Adrenal gland (tissue), 12 donors: ENCODE results near the gene DGCR8. TPM values are rescaled to one million over a fixed set of nuclear protein-coding genes. Genes with fewer than 3 reads are reported as not detected.

Experiments used
- DNase-seq, 7 donors: peaks; one replicate each; pipeline ENCODE4 v3.0.0-alpha.2; 2019 to 2020
- H3K27ac ChIP-seq, 5 donors: fragments of 200-600 bp; sonication (generic) in 4 of 5; 1 replicate in 3 of 5; 2 replicates in 2 of 5; pipeline versions ENCODE4 v1.5.1 to v1.8.0; 2016 to 2020; ENCODE audit warnings: mild to moderate bottlenecking in 1 of 5
- H3K27me3 ChIP-seq: fragments of 200-600 bp; 2 replicates; pipeline ENCODE4 v1.8.0; 2021
- H3K36me3 ChIP-seq, 2 donors: fragments of 200-600 bp; replicated peaks in 1 of 2; 1 replicate in 1 of 2; 2 replicates in 1 of 2; pipeline versions ENCODE4 v1.5.1 to v1.8.0; 2018 to 2022
- H3K4me1 ChIP-seq, 2 donors: fragments of 200-600 bp; replicated peaks in 1 of 2; 1 replicate in 1 of 2; 2 replicates in 1 of 2; pipeline versions ENCODE4 v1.5.1 to v1.8.0; 2018 to 2021
- H3K4me3 ChIP-seq, 4 donors: fragments of 200-600 bp; sonication (generic) in 3 of 4; one replicate each; pipeline ENCODE4 v1.5.1; 2016 to 2018
- H3K9me3 ChIP-seq, 3 donors: fragments of 200-600 bp; sonication (generic) in 1 of 3; replicated peaks in 1 of 3; 1 replicate in 2 of 3; 2 replicates in 1 of 3; pipeline versions ENCODE4 v1.5.1 to v1.8.0; 2016 to 2021
- POLR2A ChIP-seq, 2 donors: fragments of 450-650 bp; IDR thresholded peaks; one replicate each; pipeline ENCODE4 v1.6.1; 2017; ENCODE audit warnings: antibody characterized with exemption in 2 of 2, mild to moderate bottlenecking in 2 of 2, moderate library complexity in 1 of 2
- WGBS, 4 donors: extraction: QIAGEN DNeasy Blood & Tissue Kit in 2 of 4; methylation state at CpG; one replicate each; pipeline versions ENCODE4 v1.1.5 to v1.1.7; 2013 to 2017; 5-methylcytosine and 5-hydroxymethylcytosine counted together
- intact Hi-C, 2 donors: fragments of 100-400 bp; cut with DNase I; formaldehyde crosslinking; loops; one replicate each; pipeline versions ENCODE4 v1.14.1 to v1.15.0; 2022 to 2023
- polyA plus RNA-seq, 3 donors: library from polyadenylated mRNA; stranded (reverse); fragments of 200-250 nt in 2 of 3; fragments of 350-450 nt in 1 of 3; fragmentation: Illumina TruSeq in 1 of 3; extraction: RNeasy Lipid Tissue Mini Kit (QIAGEN cat#74804) in 1 of 3; gene quantifications; one replicate each; pipeline ENCODE4 v1.2.3, GENCODE V29; 2013 to 2014
- total RNA-seq, 9 donors: library from RNA; depleted of rRNA in 4 of 9; stranded (reverse); fragments of >200 nt in 4 of 9; fragments of 120-200 nt in 1 of 9; fragmentation: NEBNext Ultra II Directional in 1 of 9; extraction: Animal tissue kit (Norgen Biotek cat#: 25700) in 1 of 9; gene quantifications; one replicate each; pipeline versions ENCODE4 v1.1.0 to v1.2.4, GENCODE V29; 2013 to 2023
- TF ChIP-seq, protein P1 (sequence below), 6 experiments: fragments of 450-650 bp in 4 of 6; fragments of 200-600 bp in 2 of 6; sonication (generic) in 1 of 6; IDR thresholded peaks; 1 replicate in 5 of 6; 2 replicates in 1 of 6; pipeline versions ENCODE4 v1.5.1 to v1.8.0; 2016 to 2021; ENCODE audit warnings: antibody characterized with exemption in 6 of 6, mild to moderate bottlenecking in 2 of 6, moderate library complexity in 1 of 6
- donor health status: healthy with polysubstance abuse.
- donor health status: Bipolar disorder and iron deficiency.
- donor health status: DM: yes; HTN: yes; CAD: no.
- donor health status: DM: no; HTN: no; CAD: no.
- donor health status: DM: no; HTN: no; CAD: no.
- donor health status: DM: yes; HTN: yes; CAD: no.

The DGCR8 gene
- total and polyA plus RNA-seq, 12 donors = 7.2 to 32.2 (median 22.4) TPM

DNA sequence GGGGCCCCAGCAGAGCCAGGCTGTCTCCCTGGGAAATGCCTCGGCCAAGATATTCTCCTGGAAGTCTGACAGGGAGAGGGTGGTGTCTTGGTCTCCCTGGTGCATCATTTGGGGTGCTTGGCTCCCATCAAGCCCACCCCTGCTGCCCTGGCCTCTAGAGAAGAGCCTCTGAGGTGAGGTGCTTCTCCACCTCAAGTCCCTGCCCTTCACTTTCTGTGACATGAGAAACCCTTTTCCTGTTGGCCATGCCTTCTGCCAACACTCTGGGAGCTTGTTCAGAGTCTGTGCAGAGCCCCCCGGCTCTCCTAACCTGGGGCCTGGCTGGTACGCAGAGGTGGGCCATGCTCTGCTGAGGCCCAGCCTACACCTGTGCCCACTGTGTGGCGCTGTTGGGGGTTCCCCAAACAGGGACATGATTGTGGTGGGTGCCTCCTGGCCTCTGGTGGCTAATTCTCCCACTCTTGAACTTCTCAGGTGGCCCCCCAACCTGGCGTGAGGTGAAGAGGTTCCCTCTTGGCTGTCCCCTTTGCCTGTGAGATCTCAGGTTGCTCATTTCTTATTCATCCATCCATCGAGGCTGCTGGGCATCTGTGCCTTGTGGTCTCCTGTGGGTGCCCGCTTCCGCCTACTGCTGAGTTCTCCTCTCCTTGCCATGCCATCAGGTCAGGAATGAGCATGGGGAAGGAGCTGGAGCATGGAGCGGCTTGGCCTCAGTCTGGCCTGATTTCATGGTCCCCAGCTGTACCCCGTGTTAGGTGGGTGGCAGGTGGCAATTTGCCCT is 19.2 kb upstream of the DGCR8 start:
- H3K36me3 ChIP-seq = peaks cover 0 to 60% of the 10 kb centered on the region in 2 donors
- 91 to 93% (median 93%) methylated on average over 8 to 10 of the region's 10 CpGs for WGBS, 4 donors
- H3K27me3 ChIP-seq = no peaks in the 10 kb centered on the region
- H3K9me3 ChIP-seq = no peaks in the 10 kb centered on the region
- no peak overlapping the region for H3K27ac ChIP-seq
- H3K4me1 ChIP-seq = peaks cover 0 to 8% of the 10 kb centered on the region in 2 donors
- TF ChIP-seq POLR2A (IDR thresholded peaks at IDR 0.05) = no peak
- TF ChIP-seq, protein P1, sequence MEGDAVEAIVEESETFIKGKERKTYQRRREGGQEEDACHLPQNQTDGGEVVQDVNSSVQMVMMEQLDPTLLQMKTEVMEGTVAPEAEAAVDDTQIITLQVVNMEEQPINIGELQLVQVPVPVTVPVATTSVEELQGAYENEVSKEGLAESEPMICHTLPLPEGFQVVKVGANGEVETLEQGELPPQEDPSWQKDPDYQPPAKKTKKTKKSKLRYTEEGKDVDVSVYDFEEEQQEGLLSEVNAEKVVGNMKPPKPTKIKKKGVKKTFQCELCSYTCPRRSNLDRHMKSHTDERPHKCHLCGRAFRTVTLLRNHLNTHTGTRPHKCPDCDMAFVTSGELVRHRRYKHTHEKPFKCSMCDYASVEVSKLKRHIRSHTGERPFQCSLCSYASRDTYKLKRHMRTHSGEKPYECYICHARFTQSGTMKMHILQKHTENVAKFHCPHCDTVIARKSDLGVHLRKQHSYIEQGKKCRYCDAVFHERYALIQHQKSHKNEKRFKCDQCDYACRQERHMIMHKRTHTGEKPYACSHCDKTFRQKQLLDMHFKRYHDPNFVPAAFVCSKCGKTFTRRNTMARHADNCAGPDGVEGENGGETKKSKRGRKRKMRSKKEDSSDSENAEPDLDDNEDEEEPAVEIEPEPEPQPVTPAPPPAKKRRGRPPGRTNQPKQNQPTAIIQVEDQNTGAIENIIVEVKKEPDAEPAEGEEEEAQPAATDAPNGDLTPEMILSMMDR (IDR thresholded peaks at IDR 0.05) = no peak
- intact Hi-C loops = no loop called here
- DNase-seq = no peak
- no peak overlapping the region for H3K4me3 ChIP-seq

DNA sequence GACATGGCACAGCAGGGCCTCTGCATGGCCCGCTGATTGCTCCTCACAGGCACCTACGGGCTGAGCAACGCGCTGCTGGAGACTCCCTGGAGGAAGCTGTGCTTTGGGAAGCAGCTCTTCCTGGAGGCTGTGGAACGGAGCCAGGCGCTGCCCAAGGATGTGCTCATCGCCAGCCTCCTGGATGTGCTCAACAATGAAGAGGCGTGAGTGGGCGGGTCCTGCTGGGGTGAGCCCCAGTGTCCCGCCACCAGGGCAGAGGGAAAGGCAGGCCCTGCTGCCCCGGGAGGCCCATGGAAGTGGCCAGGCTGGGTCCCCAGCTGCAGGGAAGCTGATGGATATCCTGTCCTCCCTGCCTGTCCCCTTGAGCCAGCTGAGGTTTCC is 18.6 kb upstream of the DGCR8 start:
- H3K27me3 ChIP-seq = no peaks in the 10 kb centered on the region
- WGBS, 4 donors = 79 to 97% (median 85%) methylated on average over 6 to 11 of the region's 11 CpGs
- peak overlapping the region in 2 of 5 donors; percentile 13 to 18 for H3K27ac ChIP-seq
- H3K36me3 ChIP-seq = peaks cover 0 to 54% of the 10 kb centered on the region in 2 donors
- H3K4me3 ChIP-seq = no peak overlapping the region
- intact Hi-C loops = no loop called here
- no peaks in the 10 kb centered on the region for H3K9me3 ChIP-seq
- peak in 5 of 7 donors; percentile 36 to 74 (median 56) for DNase-seq
- TF ChIP-seq POLR2A (IDR thresholded peaks at IDR 0.05) = no peak
- TF ChIP-seq, protein P1 (IDR thresholded peaks at IDR 0.05) = no peak
- H3K4me1 ChIP-seq = peaks cover 0 to 8% of the 10 kb centered on the region in 2 donors

DNA sequence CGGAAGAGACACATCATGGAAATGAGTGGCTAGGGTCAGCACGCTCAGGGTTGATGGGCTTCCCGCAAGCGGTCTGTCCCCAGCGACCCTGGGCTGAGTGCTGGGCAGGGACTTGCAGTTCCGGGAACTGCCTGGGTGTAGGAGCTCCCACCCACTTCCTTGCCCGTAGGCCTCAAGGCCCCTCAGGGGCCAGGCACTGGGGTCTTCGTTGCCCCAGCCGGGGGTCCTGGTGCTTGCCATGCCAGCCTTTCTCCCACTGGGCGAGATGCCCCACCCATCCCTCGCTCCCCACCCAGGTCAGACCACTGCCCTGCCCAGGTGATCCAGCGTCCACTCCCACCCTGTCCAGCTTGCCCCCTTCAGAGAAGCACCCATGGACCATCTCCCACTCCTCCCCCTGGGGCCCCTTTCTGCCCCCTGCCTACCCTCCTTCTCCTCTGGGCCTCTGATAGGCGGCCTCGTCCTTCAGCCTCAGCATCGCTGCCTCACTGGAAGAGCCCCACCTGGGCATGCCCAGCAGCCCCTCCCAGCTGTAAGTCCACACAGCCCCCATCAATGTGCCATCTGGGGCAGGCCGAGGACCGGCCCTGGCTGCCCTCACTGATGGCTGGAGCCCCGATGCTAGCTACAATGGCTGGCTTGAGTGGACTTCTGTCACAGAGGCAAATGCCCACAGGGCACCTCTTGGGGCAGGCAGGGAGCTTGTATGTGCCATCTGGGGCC is 17.8 kb upstream of the DGCR8 start:
- Histone ChIP-seq H3K4me1 (peaks cover 0 to 8% of the 10 kb centered on the region in 2 donors), H3K27me3 (no peaks in the 10 kb centered on the region), H3K4me3 (no peak overlapping the region), H3K36me3 (peaks cover 0 to 47% of the 10 kb centered on the region in 2 donors), H3K9me3 (no peaks in the 10 kb centered on the region), H3K27ac (peak overlapping the region in 2 of 5 donors; percentile 13 to 18)
- whole genome bisulfite sequencing, 4 donors = 88 to 95% (median 93%) methylated on average over 11 to 18 of the region's 18 CpGs
- DNase-seq = no peak
- intact Hi-C loops = no loop called here
- TF ChIP-seq, protein P1 (IDR thresholded peaks at IDR 0.05) = no peak
- TF ChIP-seq POLR2A (IDR thresholded peaks at IDR 0.05) = no peak

DNA sequence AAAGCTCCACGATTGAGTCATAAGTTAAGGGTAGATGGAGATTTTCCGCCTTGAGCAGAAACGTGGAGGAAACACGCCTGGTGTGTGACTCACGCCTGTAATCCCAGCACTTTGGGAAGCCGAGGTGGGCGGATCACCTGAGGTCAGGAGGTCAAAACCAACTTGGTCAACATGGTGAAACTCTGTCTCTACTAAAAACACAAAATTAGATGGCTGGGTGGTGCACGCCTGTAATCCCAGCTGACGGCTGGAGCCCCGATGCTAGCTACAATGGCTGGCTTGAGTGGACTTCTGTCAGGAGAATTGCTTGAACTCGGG is 17.3 kb upstream of the DGCR8 start:
- Histone ChIP-seq H3K9me3 (no peaks in the 10 kb centered on the region), H3K36me3 (peaks cover 0 to 47% of the 10 kb centered on the region in 2 donors), H3K27ac (no peak overlapping the region), H3K27me3 (no peaks in the 10 kb centered on the region), H3K4me3 (no peak overlapping the region), H3K4me1 (peaks cover 0 to 8% of the 10 kb centered on the region in 2 donors)
- intact Hi-C loops = no loop called here
- TF ChIP-seq POLR2A (IDR thresholded peaks at IDR 0.05) = no peak
- TF ChIP-seq, protein P1 (IDR thresholded peaks at IDR 0.05) = no peak
- no peak for DNase-seq
- WGBS, 4 donors = 86 to 93% (median 89%) methylated on average over 11 of the region's 11 CpGs
